Parathyroid adenoma (tissue), 2 donors: ENCODE measurements around the gene ATL2.

Experiments
- H2AFZ ChIP-seq: fragments of 300-600 bp; sonication (generic); one replicate; pipeline ENCODE4 v1.7.0; 2017; ENCODE audit warnings: antibody characterized with exemption, mild to moderate bottlenecking
- H3K27ac ChIP-seq: fragments of 300-600 bp; sonication (generic); one replicate; pipeline ENCODE4 v1.7.0; 2017
- H3K27me3 ChIP-seq: fragments of 300-600 bp; sonication (generic); one replicate; pipeline ENCODE4 v1.7.0; 2017; ENCODE audit warnings: low read length; ENCODE audit not compliant: control insufficient read depth, insufficient read depth
- H3K36me3 ChIP-seq: fragments of 300-600 bp; sonication (generic); one replicate; pipeline ENCODE4 v1.7.0; 2017; ENCODE audit warnings: low read length; ENCODE audit not compliant: control insufficient read depth, insufficient read depth
- H3K4me1 ChIP-seq: fragments of 300-600 bp; sonication (generic); one replicate; pipeline ENCODE4 v1.7.0; 2017; ENCODE audit warnings: control low read depth
- H3K4me2 ChIP-seq: fragments of 300-600 bp; sonication (generic); one replicate; pipeline ENCODE4 v1.7.0; 2017; ENCODE audit warnings: low read length
- H3K4me3 ChIP-seq: fragments of 300-600 bp; sonication (generic); one replicate; pipeline ENCODE4 v1.7.0; 2017; ENCODE audit warnings: low read depth, low read length
- H3K79me2 ChIP-seq: fragments of 300-600 bp; sonication (generic); one replicate; pipeline ENCODE4 v1.7.0; 2017; ENCODE audit warnings: control low read depth
- H3K9ac ChIP-seq: fragments of 300-600 bp; sonication (generic); one replicate; pipeline ENCODE4 v1.7.0; 2017; ENCODE audit warnings: mild to moderate bottlenecking
- H3K9me3 ChIP-seq: fragments of 300-600 bp; sonication (generic); one replicate; pipeline ENCODE4 v1.7.0; 2017; ENCODE audit warnings: low read length; ENCODE audit not compliant: control insufficient read depth
- CTCF ChIP-seq: fragments of 300-600 bp; sonication (generic); IDR thresholded peaks from one replicate; pipeline ENCODE4 v1.7.0; 2017; ENCODE audit warnings: antibody characterized with exemption, mild to moderate bottlenecking
- donor health status: primary hyperparathyroidism.

ATL2 gene

GRCh38 chr2:38256610-38257009 is 120.5 kb downstream of the ATL2 start:
- no peaks in the 10 kb centered on the region for H3K27me3 ChIP-seq
- no peaks in the 10 kb centered on the region for H3K4me1 ChIP-seq
- TF ChIP-seq CTCF, result no peak
- H3K4me2 ChIP-seq, result no peak overlapping the region
- H3K79me2 ChIP-seq, result no peaks in the 10 kb centered on the region
- H3K36me3 ChIP-seq, result no peaks in the 10 kb centered on the region
- H3K4me3 ChIP-seq, result no peak overlapping the region
- H2AFZ ChIP-seq, result no peak overlapping the region
- H3K27ac ChIP-seq, result no peak overlapping the region
- H3K9me3 ChIP-seq, result no peaks in the 10 kb centered on the region
- H3K9ac ChIP-seq, result no peak overlapping the region

GRCh38 chr2:38255211-38255610 is 121.9 kb downstream of the ATL2 start:
- Histone ChIP-seq H3K36me3 (no peaks in the 10 kb centered on the region), H3K4me1 (no peaks in the 10 kb centered on the region), H3K79me2 (no peaks in the 10 kb centered on the region), H3K4me2 (no peak overlapping the region), H3K27ac (no peak overlapping the region), H3K9me3 (no peaks in the 10 kb centered on the region), H2AFZ (no peak overlapping the region), H3K4me3 (no peak overlapping the region), H3K9ac (no peak overlapping the region), H3K27me3 (no peaks in the 10 kb centered on the region)
- TF ChIP-seq CTCF, result no peak

- Histone ChIP-seq H3K4me2 (no peak overlapping the region), H3K36me3 (no peaks in the 10 kb centered on the region), H3K9me3 (no peaks in the 10 kb centered on the region), H3K27ac (no peak overlapping the region), H3K79me2 (no peaks in the 10 kb centered on the region), H3K4me1 (no peaks in the 10 kb centered on the region), H3K4me3 (no peak overlapping the region), H3K27me3 (no peaks in the 10 kb centered on the region), H2AFZ (no peak overlapping the region), H3K9ac (no peak overlapping the region)
- no peak for TF ChIP-seq CTCF
Measured at GRCh38 chr2:38254796-38255195, 122.3 kb downstream of the ATL2 start.

- H3K4me2 ChIP-seq, result no peak overlapping the region
- no peaks in the 10 kb centered on the region for H3K4me1 ChIP-seq
- H3K27me3 ChIP-seq, result no peaks in the 10 kb centered on the region
- H3K36me3 ChIP-seq, result no peaks in the 10 kb centered on the region
- no peak overlapping the region for H3K9ac ChIP-seq
- H3K27ac ChIP-seq, result no peak overlapping the region
- H3K4me3 ChIP-seq, result no peak overlapping the region
- H3K79me2 ChIP-seq, result no peaks in the 10 kb centered on the region
- no peak for TF ChIP-seq CTCF
- no peaks in the 10 kb centered on the region for H3K9me3 ChIP-seq
- no peak overlapping the region for H2AFZ ChIP-seq
Measured at GRCh38 chr2:38251940-38252339, 125.1 kb downstream of the ATL2 start.

GRCh38 chr2:38248707-38249106 is 128.4 kb downstream of the ATL2 start:
- Histone ChIP-seq H3K4me1 (peaks cover 8% of the 10 kb centered on the region), H3K36me3 (no peaks in the 10 kb centered on the region), H3K9ac (no peak overlapping the region), H3K27ac (no peak overlapping the region), H3K27me3 (no peaks in the 10 kb centered on the region), H2AFZ (no peak overlapping the region), H3K4me2 (no peak overlapping the region), H3K79me2 (no peaks in the 10 kb centered on the region), H3K4me3 (no peak overlapping the region), H3K9me3 (no peaks in the 10 kb centered on the region)
- no peak for TF ChIP-seq CTCF
